Measurements from ENCODE around the gene CCER1.

The CCER1 gene

DNA sequence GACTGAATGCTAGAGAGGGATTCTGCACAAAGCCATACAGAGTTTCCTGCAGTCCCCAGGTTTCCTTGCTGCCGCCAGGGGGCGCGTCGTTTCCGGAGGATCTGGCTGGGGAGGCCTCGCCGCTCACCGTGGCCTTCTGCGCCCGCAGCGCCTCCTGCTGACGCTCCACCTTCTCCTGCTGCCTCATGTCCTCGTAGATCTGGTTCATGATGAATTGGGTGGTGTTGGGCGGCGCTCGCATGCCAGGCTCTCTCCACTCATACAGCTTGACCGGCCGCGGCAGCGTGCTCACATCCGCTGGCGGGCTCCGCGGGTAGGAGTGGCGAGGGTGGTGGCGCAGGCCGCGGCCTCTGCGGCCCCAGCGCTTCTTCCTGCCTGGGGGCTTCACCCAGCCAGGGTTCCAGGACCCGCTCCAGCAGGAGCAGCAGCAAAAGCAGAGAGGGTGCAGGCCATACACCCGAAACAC is 987 bp downstream of the CCER1 start:
- Histone ChIP-seq H3K36me3 (replicated peaks; ENCODE audit: low read depth, low read length) (no peaks in the 10 kb centered on the region), H3K27me3 (ENCODE audit: low read depth, low read length) (no peaks in the 10 kb centered on the region), H3K79me2 (ENCODE audit: low read length) (no peaks in the 10 kb centered on the region), H3K9me3 (ENCODE audit: insufficient read depth, low read length) (no peaks in the 10 kb centered on the region), H3K9ac (ENCODE audit: low read length) (no peak overlapping the region), H2AFZ (ENCODE audit: low read depth, low read length) (no peak overlapping the region), H3K4me2 (ENCODE audit: low read length) (no peak overlapping the region), H3K4me3 (ENCODE audit: low read length) (no peak overlapping the region), H3K4me1 (ENCODE audit: low read length) (no peaks in the 10 kb centered on the region), H3K27ac (ENCODE audit: low read length) (no peak overlapping the region), H4K20me1 (ENCODE audit: insufficient read depth, low read length) (no peaks in the 10 kb centered on the region)
- TF ChIP-seq EZH2phosphoT487 (IDR thresholded peaks at IDR 0.05; ENCODE audit: low read depth) = no peak
- TF ChIP-seq, protein P1, sequence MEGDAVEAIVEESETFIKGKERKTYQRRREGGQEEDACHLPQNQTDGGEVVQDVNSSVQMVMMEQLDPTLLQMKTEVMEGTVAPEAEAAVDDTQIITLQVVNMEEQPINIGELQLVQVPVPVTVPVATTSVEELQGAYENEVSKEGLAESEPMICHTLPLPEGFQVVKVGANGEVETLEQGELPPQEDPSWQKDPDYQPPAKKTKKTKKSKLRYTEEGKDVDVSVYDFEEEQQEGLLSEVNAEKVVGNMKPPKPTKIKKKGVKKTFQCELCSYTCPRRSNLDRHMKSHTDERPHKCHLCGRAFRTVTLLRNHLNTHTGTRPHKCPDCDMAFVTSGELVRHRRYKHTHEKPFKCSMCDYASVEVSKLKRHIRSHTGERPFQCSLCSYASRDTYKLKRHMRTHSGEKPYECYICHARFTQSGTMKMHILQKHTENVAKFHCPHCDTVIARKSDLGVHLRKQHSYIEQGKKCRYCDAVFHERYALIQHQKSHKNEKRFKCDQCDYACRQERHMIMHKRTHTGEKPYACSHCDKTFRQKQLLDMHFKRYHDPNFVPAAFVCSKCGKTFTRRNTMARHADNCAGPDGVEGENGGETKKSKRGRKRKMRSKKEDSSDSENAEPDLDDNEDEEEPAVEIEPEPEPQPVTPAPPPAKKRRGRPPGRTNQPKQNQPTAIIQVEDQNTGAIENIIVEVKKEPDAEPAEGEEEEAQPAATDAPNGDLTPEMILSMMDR (IDR thresholded peaks at IDR 0.05; ENCODE audit: low read depth, low read length) = no peak

DNA sequence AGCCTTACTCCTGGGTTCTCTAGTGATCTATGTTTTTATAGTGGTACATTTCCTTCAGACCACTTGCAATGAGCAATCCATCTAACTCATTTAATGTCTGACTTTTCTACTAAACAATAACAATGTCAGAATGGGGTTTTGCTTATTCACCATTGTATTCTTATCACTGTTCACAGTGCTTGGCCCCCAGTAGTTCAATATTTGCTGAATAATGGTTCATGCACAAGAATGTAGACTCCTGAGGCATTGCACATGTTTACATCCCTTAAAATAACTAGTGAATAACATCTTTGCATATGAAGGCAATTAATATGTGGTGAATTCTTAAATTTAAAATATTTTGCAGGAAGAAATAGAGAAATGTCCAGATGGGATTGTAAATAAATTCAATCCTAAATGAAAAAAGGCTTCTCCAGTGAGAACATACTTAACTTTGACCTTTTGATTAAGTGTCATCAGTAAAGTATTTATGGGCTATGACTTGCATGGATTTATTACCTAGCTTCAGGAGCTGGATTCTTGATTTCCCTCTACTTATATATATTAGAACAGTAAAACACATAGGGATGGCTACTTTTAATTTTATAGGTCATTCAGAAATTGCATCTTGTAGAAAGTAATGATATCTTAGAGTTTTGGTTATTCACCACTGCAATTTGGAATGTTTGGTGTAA is 3.4 kb downstream of the CCER1 start:
- H3K9me3 ChIP-seq (ENCODE audit: insufficient read depth, low read length) = no peaks in the 10 kb centered on the region
- no peaks in the 10 kb centered on the region for H4K20me1 ChIP-seq (ENCODE audit: insufficient read depth, low read length)
- no peaks in the 10 kb centered on the region for H3K4me1 ChIP-seq (ENCODE audit: low read length)
- H3K4me2 ChIP-seq (ENCODE audit: low read length) = no peak overlapping the region
- H3K27me3 ChIP-seq (ENCODE audit: low read depth, low read length) = no peaks in the 10 kb centered on the region
- H2AFZ ChIP-seq (ENCODE audit: low read depth, low read length) = no peak overlapping the region
- TF ChIP-seq, protein P1 (IDR thresholded peaks at IDR 0.05; ENCODE audit: low read depth, low read length) = no peak
- no peak for TF ChIP-seq EZH2phosphoT487 (IDR thresholded peaks at IDR 0.05; ENCODE audit: low read depth)
- H3K4me3 ChIP-seq (ENCODE audit: low read length) = no peak overlapping the region
- no peak overlapping the region for H3K27ac ChIP-seq (ENCODE audit: low read length)
- no peak overlapping the region for H3K9ac ChIP-seq (ENCODE audit: low read length)
- H3K79me2 ChIP-seq (ENCODE audit: low read length) = no peaks in the 10 kb centered on the region
- no peaks in the 10 kb centered on the region for H3K36me3 ChIP-seq (replicated peaks; ENCODE audit: low read depth, low read length)

DNA sequence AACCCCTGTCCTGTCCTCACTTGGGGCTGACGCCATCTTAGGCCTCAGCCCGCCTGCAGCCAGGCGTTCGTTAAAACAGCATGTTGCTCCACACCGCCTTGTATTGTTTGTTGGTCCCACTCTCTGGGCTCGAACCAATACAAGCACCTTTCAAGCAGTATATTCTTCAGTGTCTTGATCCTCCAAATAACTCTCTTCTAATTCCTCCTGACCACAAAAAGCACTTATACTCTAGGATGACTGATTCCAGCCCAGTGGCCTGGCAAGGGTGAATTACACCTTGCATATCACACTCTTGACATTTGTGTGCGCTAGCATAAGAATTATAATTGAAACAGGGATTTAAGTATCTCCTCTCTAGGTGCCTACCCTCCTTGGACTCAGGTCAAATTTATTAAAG is 7.1 kb downstream of the CCER1 start:
- Histone ChIP-seq H3K4me1 (ENCODE audit: low read length) (no peaks in the 10 kb centered on the region), H3K4me2 (ENCODE audit: low read length) (no peak overlapping the region), H4K20me1 (ENCODE audit: insufficient read depth, low read length) (no peaks in the 10 kb centered on the region), H2AFZ (ENCODE audit: low read depth, low read length) (no peak overlapping the region), H3K9me3 (ENCODE audit: insufficient read depth, low read length) (no peaks in the 10 kb centered on the region), H3K4me3 (ENCODE audit: low read length) (no peak overlapping the region), H3K36me3 (replicated peaks; ENCODE audit: low read depth, low read length) (no peaks in the 10 kb centered on the region), H3K79me2 (ENCODE audit: low read length) (no peaks in the 10 kb centered on the region), H3K27ac (ENCODE audit: low read length) (no peak overlapping the region), H3K9ac (ENCODE audit: low read length) (no peak overlapping the region), H3K27me3 (ENCODE audit: low read depth, low read length) (no peaks in the 10 kb centered on the region)
- TF ChIP-seq, protein P1 (IDR thresholded peaks at IDR 0.05; ENCODE audit: low read depth, low read length) = no peak
- no peak for TF ChIP-seq EZH2phosphoT487 (IDR thresholded peaks at IDR 0.05; ENCODE audit: low read depth)

DNA sequence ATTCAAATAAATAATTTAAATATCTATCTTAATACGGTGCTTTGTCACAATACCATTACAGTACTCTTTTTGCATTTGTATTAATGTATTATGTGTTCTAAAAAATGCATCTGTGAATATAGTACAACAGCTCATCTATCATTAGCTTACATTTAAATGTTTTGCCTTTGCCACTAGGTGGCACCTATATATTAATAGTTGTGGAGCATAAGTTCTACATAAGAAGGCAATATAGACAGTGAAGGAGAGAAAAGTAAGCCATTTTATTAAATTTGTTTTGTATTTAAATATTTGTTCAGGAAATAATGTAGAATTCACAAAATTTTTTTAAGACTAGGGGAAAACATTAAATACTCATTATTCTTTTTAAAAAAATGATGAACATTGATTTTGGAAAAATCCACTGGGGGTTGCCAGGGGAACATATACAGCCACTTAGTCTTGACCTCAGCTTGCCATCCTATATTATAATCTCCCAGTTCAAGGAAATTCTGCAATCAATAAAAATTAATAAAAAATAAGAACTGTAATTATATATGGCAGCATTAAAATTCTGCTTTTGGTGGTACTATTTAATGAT is 9.8 kb downstream of the CCER1 start:
- H3K79me2 ChIP-seq (ENCODE audit: low read length) = no peaks in the 10 kb centered on the region
- H3K4me3 ChIP-seq (ENCODE audit: low read length) = no peak overlapping the region
- H3K4me1 ChIP-seq (ENCODE audit: low read length) = no peaks in the 10 kb centered on the region
- no peaks in the 10 kb centered on the region for H3K27me3 ChIP-seq (ENCODE audit: low read depth, low read length)
- no peaks in the 10 kb centered on the region for H3K36me3 ChIP-seq (replicated peaks; ENCODE audit: low read depth, low read length)
- no peak overlapping the region for H2AFZ ChIP-seq (ENCODE audit: low read depth, low read length)
- H3K9ac ChIP-seq (ENCODE audit: low read length) = no peak overlapping the region
- no peaks in the 10 kb centered on the region for H3K9me3 ChIP-seq (ENCODE audit: insufficient read depth, low read length)
- H3K27ac ChIP-seq (ENCODE audit: low read length) = no peak overlapping the region
- TF ChIP-seq, protein P1 (IDR thresholded peaks at IDR 0.05; ENCODE audit: low read depth, low read length) = peak; percentile 76
- TF ChIP-seq EZH2phosphoT487 (IDR thresholded peaks at IDR 0.05; ENCODE audit: low read depth) = no peak
- no peak overlapping the region for H3K4me2 ChIP-seq (ENCODE audit: low read length)
- H4K20me1 ChIP-seq (ENCODE audit: insufficient read depth, low read length) = no peaks in the 10 kb centered on the region
